Measurements from ENCODE around the gene DYNC1I2. TPM values are rescaled to one million over a fixed set of nuclear protein-coding genes. Genes with fewer than 3 reads are reported as not detected.

The DYNC1I2 gene
- total and polyA plus RNA-seq, 8 donors: 87.2 to 223 (median 204) TPM

GRCh38 chr2:171655586-171655985 lies 31.7 kb upstream of the DYNC1I2 start:
- no peaks in the 10 kb centered on the region for H3K36me3 ChIP-seq
- H3K9me3 ChIP-seq: peaks cover 0 to 2% of the 10 kb centered on the region in 2 donors
- ATAC-seq: no peak
- H3K27me3 ChIP-seq: peaks cover 0 to 15% of the 10 kb centered on the region in 2 donors
- intact Hi-C loops (cut with DNase I): no loop called here
- H3K4me3 ChIP-seq: no peak overlapping the region
- no peak overlapping the region for H3K27ac ChIP-seq
- DNase-seq: no peak
- no peaks in the 10 kb centered on the region for H3K4me1 ChIP-seq
- TF ChIP-seq CTCF (IDR thresholded peaks at IDR 0.05): no peak

- Histone ChIP-seq H3K36me3 (no peaks in the 10 kb centered on the region), H3K27me3 (no peaks in the 10 kb centered on the region), H3K4me1 (no peaks in the 10 kb centered on the region), H3K27ac (no peak overlapping the region), H3K9me3 (no peaks in the 10 kb centered on the region), H3K4me3 (no peak overlapping the region)
- TF ChIP-seq CTCF (IDR thresholded peaks at IDR 0.05): no peak
- ATAC-seq (no peak), DNase-seq (no peak)
- intact Hi-C loops (cut with DNase I): no loop called here
Observed at GRCh38 chr2:171667041-171667440, 20.2 kb upstream of the DYNC1I2 start.

GRCh38 chr2:171668183-171668582 lies 19.1 kb upstream of the DYNC1I2 start:
- H3K27me3 ChIP-seq: no peaks in the 10 kb centered on the region
- no peaks in the 10 kb centered on the region for H3K4me1 ChIP-seq
- no peak overlapping the region for H3K4me3 ChIP-seq
- DNase-seq: no peak
- TF ChIP-seq CTCF (IDR thresholded peaks at IDR 0.05): no peak
- no peaks in the 10 kb centered on the region for H3K36me3 ChIP-seq
- intact Hi-C loops (cut with DNase I): no loop called here
- no peak for ATAC-seq
- no peaks in the 10 kb centered on the region for H3K9me3 ChIP-seq
- no peak overlapping the region for H3K27ac ChIP-seq

- intact Hi-C loops (cut with DNase I): no loop called here
- DNase-seq: no peak
- Histone ChIP-seq H3K4me3 (no peak overlapping the region), H3K27ac (no peak overlapping the region), H3K9me3 (no peaks in the 10 kb centered on the region), H3K27me3 (no peaks in the 10 kb centered on the region), H3K36me3 (no peaks in the 10 kb centered on the region), H3K4me1 (no peaks in the 10 kb centered on the region)
- no peak for ATAC-seq
- TF ChIP-seq CTCF (IDR thresholded peaks at IDR 0.05): no peak
Observed at GRCh38 chr2:171669121-171669520, 18.1 kb upstream of the DYNC1I2 start.

- no peaks in the 10 kb centered on the region for H3K9me3 ChIP-seq
- DNase-seq (no peak), ATAC-seq (no peak)
Observed at GRCh38 chr2:171670655-171671054, 16.6 kb upstream of the DYNC1I2 start.

More at GRCh38 chr2:171670655-171671054, 16.6 kb upstream of the DYNC1I2 start:
- Histone ChIP-seq H3K4me1 (no peaks in the 10 kb centered on the region), H3K4me3 (no peak overlapping the region), H3K27ac (no peak overlapping the region), H3K36me3 (no peaks in the 10 kb centered on the region), H3K27me3 (no peaks in the 10 kb centered on the region)
- intact Hi-C loops (cut with DNase I): no loop called here
- no peak for TF ChIP-seq CTCF (IDR thresholded peaks at IDR 0.05)

All from left lung (tissue), 10 donors.